UCSD-AML1 (cell line): Measurements from ENCODE around the gene TUBGCP6.

ENCODE experiments used
- DNase-seq: peaks from one replicate; lab custom pipeline; 2025; ENCODE audit not compliant: unreplicated experiment; lab: John Stamatoyannopoulos, UW

The TUBGCP6 gene

DNA sequence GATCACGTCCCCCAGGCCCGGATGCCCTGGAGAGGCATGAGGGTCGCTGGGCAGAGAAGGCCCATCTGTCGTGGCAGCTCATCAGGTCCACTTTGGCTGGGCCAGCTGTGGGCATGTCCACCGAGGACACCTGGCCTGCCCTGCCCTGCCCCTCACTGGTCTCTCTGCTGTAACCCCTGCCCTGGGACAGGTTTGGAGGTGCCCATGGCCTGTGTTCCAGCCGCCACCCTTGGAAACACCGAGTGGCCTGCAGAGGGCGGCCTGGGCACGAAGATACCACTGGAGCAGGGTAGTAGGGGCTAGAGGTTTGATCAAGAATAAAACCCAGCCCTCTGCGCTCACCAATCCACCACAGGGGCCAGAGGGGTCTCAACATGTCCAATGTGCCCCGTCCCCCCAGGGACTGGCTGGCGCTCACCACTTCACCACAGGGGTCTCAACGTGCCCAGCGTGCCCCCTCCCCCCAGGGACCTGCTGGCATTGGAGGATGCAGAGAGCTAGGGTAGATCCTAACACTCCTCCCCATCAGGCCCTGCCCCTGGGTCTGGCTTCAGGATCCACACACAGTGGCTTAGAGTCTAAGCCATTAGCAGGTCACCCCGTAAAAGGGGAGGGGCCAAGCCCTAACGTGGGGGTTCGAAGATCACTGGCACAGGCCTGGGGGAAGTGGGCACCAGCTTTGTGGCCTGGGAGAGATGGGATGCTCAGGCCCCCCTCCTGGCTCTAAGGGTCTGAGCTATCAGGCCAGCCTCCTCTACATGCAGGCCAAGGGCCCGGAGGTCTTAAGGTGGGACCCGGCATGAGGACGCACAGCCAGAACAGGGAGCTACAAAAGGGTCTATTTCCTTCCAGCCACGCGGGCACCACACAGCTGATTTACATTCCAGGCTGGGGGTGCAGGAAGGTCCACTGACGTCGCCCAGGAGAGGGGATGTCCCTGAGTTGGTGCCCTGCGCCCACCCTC, 7.5 kb upstream of the TUBGCP6 start:
- DNase-seq = peak; percentile 73

DNA sequence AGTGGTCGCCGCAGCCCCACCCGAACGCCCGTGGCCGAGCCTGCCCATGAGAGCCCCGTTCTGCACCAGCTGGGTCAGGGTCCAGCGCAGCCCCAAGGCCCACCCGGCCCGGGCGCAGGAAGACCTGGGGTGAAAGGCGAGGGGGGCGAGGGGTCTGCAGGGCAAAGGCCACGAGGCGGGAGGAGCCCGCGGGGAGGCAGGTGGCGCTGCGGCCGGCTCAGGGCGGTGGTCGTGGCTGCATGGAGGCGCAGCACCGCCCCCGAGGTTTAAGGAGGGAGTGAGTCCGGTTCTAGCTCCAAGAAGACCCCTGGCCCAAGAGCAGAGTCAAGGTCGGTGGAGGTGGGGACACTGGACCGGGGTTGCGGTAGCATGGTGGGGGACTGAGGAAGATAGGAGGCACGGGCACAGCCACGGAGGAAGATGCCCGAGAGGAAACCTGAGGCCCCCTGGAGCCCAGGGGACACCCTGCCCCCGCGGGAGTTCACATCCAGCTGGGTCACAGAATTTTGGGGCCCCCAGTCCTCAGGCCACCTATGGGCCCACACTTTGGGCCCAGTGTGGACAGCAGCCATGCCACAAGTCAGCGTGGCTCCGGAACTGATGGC, 6.8 kb upstream of the TUBGCP6 start:
- DNase-seq = no peak

DNA sequence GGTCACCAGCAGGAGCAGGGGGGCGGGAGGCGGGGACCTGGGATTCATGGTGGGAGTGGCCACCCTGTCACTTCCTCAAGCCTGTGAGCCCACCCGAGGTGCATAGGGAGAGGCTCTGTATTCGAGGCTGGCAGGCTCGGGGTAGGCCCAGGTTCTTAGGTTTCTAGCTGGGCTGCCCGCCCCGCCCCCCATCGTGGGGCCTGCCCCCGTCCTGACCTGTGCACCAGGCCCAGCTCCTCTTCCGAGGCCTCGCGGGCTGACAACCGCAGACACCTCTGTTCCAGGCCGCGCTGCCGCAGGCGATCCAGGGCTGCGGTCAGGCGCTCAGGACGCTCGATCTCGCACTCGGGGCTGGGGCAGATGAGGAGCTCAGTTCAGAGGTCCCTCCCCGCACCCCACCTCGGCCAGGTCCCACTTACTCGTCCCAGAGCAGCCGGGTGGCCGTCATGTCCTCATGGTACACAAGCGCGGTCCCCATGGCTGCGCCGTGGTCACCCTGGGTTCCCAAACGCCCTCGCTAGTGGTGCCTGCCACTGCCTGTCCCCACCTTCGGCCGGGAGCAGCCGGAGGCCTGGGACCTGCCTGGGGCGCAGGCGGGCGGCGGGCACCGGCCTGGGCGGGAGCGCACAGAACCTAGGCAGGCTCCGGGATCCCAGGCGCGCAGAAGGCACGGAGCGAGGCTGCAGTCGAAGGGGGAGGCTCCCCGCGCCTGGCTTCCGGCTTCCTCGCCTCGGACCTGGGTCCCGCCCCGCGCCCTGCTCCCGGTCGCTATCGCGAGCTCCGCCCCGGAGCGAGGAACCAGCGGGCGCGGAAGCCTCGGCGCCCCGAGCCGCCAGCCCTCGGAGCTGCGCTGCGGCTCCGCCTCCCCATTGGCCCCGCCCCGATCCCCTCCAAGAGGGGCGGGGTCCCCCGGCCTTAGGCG, 6.0 kb upstream of the TUBGCP6 start, which contains the start of gene HDAC10:
HDAC10 (minus strand) TSS at position 711 of the 922 bp plus-strand sequence; CDS start at position 478, 233 bp downstream.
- peak; percentile 88 for DNase-seq

DNA sequence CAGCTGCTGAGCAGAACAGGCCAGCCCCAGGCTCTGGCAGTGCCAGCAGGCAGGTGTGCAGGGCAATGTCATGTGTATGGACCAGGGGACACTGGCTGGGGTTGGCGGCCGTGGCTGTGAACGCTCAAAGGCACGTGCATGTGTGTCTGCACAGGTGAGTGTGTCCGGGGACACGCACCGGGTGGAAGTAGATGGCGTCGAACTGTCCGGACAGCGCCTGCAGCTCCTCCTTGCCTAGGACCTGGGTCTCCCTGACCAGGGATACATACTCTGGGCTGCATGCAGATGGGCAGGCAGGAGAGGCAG, 5.4 kb upstream of the TUBGCP6 start:
- no peak for DNase-seq

DNA sequence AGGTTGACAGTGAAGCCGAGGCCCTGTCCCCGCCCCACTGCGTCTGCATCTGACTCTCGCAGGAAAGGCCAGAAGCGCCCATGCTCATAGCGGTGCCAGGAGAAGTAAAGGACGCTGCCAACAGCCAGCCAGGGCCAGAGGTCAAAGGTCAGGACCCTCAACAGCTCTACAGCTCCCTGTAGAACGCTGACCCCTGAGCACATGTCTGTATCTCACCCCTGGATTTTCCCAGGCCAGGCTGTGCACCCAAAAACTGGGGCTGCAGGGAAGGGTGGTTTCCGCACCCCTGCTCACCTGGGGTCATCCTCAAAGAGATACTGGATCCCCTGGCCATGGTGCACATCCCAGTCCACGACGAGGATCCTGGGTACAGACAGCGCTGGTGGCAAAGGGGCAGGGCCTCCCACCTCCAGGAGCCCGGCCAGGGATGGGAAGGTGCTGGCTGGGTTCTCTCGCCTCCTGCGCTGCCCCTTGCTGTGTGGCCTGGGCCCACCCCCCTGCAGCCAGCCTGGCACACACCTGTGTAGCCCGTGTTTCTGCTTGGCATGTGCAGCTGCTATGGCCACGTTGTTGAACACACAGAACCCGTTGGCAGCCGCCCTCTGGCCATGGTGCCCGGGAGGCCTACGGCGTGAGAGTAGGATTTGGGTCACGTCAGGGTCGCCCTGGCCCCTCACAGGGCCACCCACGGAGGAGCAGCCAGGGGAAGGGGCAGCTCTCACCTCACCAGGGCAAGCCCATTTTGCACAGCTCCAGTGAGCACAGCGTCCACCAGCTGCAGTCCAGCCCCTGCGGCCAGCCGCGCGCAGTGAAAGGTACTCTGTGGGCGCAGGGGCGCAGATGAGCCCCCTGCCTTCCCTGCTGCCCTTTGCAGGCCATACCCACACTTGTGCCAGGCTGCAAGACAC, 4.8 kb upstream of the TUBGCP6 start:
- DNase-seq = no peak

DNA sequence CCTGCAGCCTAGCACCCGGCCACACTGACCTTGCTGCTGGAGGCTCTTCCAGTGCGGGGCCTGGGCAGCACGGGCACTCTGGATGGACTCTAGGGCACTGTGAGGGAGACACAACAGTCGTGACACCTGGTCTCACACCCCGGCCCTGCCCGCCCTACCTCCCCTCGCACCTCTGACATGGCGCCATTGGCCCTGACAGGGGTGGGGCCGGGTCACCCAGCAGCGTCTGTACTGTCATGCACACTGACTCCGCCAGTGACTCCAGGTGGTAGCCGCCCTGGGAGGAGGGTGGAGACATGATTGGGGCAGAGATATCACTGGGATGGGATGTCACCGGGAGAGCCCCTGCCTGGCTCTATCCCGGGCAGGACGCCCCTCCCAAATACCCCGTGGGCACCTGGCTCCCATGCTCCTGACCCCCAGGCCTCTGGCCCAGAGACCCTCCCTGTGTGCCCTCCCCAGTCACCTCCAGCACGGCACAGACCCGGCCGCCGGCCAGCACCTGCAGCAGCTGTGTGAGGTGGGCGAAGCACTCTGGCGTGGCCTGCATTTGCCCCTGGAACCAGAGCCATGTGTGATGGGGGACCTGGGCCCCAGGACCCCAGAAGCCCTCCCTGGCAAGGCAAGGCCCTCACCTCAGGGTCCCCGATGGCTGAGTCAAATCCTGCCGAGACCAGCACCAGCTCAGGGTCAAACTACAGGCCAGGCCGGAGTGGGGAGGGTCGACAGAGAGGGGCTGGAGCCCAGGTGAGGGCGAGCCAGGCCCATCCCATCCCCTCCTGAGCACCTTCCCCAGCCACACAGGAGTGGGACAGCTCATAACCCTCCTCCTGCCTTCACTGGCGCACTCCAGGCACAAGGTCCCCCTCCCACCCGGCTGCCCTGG, 3.6 kb upstream of the TUBGCP6 start:
- DNase-seq = no peak

DNA sequence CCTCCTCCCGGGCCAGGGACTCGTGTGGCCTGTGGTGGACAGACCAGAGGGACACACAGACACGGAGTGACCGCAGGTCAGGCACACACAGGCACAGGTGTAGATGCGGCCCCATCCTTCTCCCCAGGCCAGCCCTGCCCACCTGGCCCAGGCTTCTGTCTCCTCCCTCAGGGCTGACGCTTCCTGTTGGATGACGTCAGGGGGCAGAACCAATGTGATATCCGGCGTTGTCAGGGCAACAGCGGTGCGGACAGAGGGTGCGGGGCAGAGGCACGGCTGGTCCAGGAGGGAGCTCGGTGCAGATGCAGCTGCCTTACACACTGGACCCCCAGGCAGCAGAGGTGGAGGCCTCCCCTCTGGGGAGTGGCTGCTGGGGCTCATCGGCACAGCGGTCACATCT, 2.9 kb upstream of the TUBGCP6 start:
- DNase-seq = no peak

DNA sequence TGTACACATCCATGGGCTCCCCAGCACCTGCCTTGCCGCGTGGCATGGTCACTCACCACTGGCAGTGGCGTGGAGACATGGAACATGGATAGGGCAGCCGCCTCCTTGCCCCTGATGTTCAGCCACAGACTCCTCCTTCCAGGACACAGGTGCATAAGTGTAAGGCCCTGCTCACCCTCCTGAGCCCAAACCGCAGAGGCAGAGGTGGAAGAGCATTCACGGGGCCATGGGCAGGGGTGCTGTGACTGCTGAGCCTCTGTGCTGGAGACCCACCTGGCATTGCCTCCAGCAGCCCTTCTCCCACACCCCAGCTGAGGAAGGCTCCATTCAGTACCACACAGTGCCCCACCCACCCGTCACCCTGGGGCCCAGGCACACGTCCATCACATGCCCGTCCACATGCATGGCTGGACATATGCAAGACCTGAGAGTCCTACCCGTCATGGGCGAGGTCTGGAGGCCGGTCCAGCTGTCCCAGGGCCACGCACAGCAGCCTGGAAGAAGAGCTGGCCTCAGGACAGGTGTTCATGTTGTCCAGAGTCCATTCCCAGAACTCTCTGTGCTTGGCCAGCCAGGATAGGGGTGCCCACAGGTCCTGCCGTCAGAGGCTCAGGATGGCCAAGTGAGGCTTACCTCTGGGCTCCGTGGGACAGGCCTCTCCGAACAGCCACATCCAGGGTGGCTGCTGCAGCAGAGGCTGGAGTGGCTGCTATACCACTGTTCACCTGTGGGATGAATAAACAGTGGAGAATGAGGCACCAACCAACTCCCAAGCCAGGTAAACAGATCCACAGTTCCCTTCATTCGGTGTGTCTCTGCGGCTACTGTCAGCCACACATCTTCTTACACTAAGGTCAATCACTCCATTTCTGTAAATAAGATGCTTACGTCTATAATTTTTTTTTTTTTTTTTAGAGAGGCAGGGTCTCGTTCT, 1.7 kb upstream of the TUBGCP6 start:
- DNase-seq = no peak

DNA sequence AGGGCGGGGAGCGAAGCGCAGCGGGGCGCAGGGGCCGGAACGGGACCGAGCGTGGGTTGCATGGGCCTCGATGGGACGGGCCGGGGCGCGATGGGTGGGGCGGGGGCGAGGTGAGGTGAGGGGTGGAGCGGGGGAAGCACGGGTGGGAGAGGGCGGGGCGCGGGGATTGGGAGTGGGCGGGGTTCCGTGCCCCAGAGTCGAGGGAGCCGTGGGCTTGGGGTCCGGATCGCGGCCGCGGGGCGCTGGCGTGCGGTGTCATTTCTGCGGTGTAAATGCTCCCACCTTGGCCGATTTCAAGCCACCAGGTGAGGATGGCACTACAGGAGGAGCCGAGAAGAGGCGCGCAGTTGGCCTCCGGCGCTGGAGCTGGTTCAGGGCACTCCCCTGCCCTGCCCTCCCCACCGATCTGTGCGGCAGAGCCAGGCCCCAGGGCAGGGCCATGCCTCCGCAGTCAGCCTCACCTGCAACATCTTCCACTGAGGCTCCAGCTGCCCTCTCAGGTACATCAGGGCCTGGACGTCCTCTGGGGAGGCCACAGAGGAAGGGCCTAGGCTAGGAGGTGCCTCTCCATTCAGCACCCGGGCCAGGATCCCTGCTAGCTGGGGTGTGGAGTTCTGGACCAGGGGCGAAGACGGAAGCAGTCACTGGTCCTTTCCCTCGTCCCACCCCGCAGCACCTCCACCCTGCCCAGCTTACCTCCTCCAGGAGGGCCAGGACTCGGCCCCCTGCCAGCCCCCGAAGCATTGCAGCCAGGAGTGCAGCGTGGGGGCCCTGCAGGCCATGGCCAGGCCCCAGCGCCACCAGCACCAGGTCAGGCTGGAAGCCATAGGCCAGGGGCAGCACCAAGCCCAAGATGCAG, 620 bp upstream of the TUBGCP6 start:
- DNase-seq = no peak

DNA sequence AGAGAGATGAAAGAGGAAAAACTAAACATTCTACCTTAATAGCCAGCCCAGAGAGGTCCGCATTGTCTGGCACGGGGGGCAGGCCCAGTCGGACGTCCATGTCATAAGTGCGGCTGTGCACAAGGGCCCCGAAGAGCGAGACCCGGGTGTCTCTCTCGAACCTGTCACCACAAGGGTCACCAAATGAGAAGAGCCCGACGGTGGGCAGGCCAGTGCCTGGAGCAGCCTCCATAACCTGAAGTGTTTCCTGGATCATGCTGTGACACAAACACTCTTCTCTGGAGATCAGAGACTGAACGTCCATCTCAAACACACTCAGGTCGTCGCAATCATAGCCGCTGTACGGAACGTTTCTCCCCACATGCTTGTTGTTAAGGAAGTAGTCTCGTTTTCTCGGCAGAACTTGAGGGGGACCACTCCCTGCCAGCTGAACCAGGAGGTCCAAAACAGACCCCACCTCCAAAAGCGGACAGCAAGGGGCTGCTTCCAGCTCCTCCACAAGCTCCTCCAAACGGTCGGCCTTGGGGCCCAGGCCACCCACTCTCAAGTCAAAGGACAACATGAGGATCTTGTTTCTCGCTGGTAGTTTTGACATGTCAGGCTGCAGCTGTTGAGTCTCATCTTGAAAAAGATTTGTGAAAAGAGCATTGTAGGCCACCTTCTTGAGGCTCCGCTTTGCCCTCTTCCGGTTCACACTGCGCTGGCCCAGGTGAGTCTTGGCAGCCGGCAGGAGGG, 971 bp downstream of the TUBGCP6 start:
- no peak for DNase-seq

DNA sequence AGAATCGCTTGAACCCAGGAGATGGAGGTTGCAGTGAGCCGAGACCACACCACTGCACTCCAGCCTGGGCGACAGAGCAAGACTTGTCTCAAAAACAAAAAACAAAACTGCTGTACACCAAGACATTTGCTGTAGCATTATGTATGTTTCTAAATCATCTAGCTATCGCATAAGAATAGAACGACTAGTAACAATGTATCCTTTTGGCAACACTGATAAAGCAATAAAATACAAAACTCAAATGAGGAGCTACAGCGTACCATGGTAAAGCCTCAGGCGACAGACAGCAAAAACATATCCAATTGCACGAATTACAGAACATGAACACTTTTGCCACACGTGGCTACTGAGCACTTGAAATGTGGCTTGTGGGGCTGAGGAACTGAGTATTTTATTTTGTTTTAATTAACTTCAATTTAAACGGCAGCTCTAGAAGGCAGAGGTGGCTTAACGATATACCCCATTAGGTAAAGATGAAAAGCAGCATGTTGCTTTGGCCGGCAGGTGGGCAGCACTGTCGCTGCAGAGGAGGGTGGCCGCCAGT, 2.3 kb downstream of the TUBGCP6 start:
- DNase-seq = no peak

DNA sequence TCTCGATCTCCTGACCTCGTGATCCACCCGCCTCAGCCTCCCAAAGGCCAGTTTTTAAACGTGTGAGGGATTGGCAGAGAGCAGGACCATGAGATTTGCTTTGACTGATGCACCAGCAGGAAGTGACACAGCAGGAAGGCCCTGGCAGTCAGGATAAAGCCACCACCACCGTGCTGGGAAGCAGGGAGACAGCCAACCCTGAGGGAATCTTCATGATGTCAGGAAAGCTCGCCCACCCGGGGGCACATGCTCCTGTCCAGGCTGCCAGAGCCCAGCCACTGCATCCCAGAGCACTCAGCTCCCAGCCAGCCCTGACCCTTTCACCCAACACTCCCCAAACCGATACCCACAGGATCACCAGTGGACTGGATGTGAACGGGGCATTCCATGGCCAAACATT, 6.1 kb downstream of the TUBGCP6 start:
- DNase-seq = peak; percentile 19

DNA sequence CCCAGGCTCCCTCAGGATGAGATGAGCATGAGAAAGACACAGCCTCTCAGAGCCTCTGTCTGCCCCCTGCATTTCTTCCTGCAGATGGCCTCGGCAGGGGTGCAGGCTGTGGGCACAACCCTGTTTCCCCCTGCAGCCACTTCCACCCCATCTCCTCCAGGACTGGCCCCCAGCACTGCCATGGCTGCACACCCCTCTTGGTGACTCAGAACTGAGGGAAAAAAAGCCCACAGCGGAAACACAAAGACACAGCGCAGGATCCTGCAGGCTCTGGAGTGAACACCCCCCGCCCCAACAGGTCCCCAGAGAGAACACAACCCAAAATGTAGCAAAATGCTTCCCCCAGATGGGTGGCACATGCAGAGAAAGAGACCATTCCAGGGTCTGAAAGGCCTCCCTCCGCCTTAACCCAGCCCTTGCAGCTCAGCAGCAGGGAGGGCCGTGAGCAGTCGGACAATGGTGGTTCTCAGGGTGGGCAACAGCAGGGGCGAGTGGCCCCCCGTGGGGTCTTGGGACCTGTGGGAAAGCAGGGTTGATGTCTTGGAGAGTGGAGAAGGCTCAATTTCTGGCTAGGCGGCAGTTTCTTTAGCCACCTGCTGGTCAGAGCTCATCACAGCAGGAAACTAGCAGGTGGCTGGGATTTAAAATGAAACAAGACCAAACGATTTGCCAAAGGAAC, 8.0 kb downstream of the TUBGCP6 start:
- peak; percentile 18 for DNase-seq

DNA sequence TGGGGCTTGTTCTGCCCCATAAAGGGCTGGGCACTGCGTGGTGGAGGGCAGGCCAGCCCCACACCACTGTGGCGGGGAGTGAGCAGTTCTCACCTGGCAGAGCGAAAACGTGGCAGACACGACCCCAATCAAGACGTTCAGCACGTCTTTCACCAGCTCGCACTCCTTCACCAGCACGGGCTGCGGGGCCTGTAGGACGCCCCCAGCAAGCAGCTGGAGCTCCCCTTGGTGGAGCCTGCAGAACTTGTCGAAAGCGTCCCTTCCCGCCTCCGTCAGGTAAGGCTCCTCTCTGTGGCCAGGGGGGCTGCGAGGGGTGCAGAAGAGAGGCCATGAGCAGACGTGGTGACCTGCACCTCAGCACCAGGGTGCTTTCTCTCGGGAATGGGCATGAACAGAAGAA, 11.6 kb downstream of the TUBGCP6 start:
- DNase-seq = no peak

DNA sequence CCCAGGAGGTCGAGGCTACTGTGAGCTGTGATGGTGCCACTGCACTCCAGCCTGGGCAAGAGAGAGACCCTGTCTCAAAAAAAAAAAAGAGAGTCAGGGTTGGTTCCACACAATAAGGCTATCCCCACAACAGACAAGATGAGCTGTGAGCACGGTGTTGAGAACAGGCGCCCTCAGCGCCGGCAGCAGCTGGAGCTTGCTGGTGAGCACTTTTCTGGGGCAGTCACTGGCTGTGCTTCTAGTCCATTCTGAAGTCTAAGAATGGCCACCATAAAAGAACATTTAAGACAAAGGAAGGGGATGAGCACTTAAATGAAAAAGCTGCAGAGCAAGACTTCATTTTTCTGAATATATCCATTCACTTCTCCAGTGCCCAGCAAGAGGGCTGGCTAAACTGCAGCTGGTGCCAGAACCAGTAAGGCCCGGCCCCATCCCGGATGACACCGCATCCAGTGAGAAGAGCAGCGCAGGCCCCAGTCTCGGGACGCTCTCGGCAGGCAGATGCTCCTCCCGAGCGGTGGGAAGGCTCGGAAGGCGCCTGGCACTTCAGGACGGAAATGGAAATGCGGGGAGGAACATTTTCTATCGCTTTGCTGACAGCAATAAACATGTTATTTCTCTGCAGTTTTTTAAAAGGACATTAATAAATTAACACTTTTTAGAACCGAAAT, 12.2 kb downstream of the TUBGCP6 start:
- no peak for DNase-seq
